GM23338 (cell line): ENCODE results near the gene PRKCH. TPM values are rescaled to one million over a fixed set of nuclear protein-coding genes. Genes with fewer than 3 reads are reported as not detected.

Experiments used
- ATAC-seq: fragments of 200-7000 bp; cut with Tn5 transposase; 3 replicates; pipeline ENCODE4 v1.9.1; 2020
- DNase-seq: peaks from one replicate; pipeline ENCODE4 v3.0.0-alpha.2; 2015; ENCODE audit warnings: low spot score
- H2AFZ ChIP-seq: fragments of 200-600 bp; sonication (generic); 2 replicates; pipeline ENCODE4 v1.8.0; 2016; ENCODE audit warnings: antibody characterized with exemption, mild to moderate bottlenecking, moderate library complexity
- H3F3A ChIP-seq: fragments of 200-600 bp; sonication (generic); replicated peaks from 2 replicates; pipeline ENCODE4 v1.8.0; 2017; ENCODE audit warnings: antibody characterized with exemption, mixed run types, low read depth
- H3K27ac ChIP-seq: fragments of 200-600 bp; sonication (generic); 2 replicates; pipeline ENCODE4 v1.6.1; 2016; ENCODE audit warnings: low read depth
- H3K27me3 ChIP-seq: fragments of 200-600 bp; sonication (generic); 2 replicates; pipeline ENCODE4 v1.8.0; 2016; ENCODE audit warnings: mild to moderate bottlenecking, mixed run types, moderate library complexity; ENCODE audit not compliant: insufficient read depth
- H3K36me3 ChIP-seq: fragments of 200-600 bp; sonication (generic); 2 replicates; pipeline ENCODE4 v1.8.0; 2016; ENCODE audit warnings: mild to moderate bottlenecking; ENCODE audit not compliant: insufficient read depth
- H3K4me1 ChIP-seq: fragments of 200-600 bp; sonication (generic); 2 replicates; pipeline ENCODE4 v1.8.0; 2016; ENCODE audit warnings: mild to moderate bottlenecking, moderate library complexity; ENCODE audit not compliant: insufficient read depth
- H3K4me2 ChIP-seq: fragments of 200-600 bp; sonication (generic); 2 replicates; pipeline ENCODE4 v1.7.1; 2017; ENCODE audit warnings: mixed run types
- H3K4me3 ChIP-seq: fragments of 200-600 bp; sonication (generic); 2 replicates; pipeline ENCODE4 v1.6.1; 2016; ENCODE audit warnings: mixed run types
- H3K79me2 ChIP-seq: fragments of 200-600 bp; sonication (generic); replicated peaks from 2 replicates; pipeline ENCODE4 v1.8.0; 2017; ENCODE audit warnings: mild to moderate bottlenecking; ENCODE audit not compliant: insufficient read depth
- H3K9me2 ChIP-seq: fragments of 200-600 bp; sonication (generic); 2 replicates; pipeline ENCODE4 v1.8.0; 2017; ENCODE audit not compliant: insufficient read depth
- H4K20me1 ChIP-seq: fragments of 200-600 bp; sonication (generic); replicated peaks from 2 replicates; pipeline ENCODE4 v1.8.0; 2017; ENCODE audit warnings: mild to moderate bottlenecking; ENCODE audit not compliant: insufficient read depth
- H3K27ac Mint-ChIP-seq: 2 replicates; pipeline ENCODE4 v1.8.0; 2020; ENCODE audit warnings: inconsistent platforms, mild to moderate bottlenecking, moderate library complexity, mixed read lengths
- H3K27me3 Mint-ChIP-seq: 3 replicates; pipeline ENCODE4 v1.8.0; 2022; ENCODE audit warnings: low read depth, mild to moderate bottlenecking, moderate library complexity, mixed read lengths, inconsistent platforms; ENCODE audit not compliant: insufficient read depth, poor library complexity
- H3K36me3 Mint-ChIP-seq: 3 replicates; pipeline ENCODE4 v1.8.0; 2021; ENCODE audit warnings: low read depth, mild to moderate bottlenecking, inconsistent platforms, moderate library complexity, mixed read lengths
- H3K4me1 Mint-ChIP-seq: 3 replicates; pipeline ENCODE4 v1.8.0; 2020; ENCODE audit warnings: mild to moderate bottlenecking, inconsistent platforms, mixed read lengths
- H3K4me3 Mint-ChIP-seq: 3 replicates; pipeline ENCODE4 v1.8.0; 2021; ENCODE audit warnings: moderate library complexity, mild to moderate bottlenecking, inconsistent platforms, mixed read lengths
- H3K9me3 Mint-ChIP-seq: 3 replicates; pipeline ENCODE4 v1.8.0; 2020; ENCODE audit warnings: moderate library complexity, mild to moderate bottlenecking, inconsistent platforms, mixed read lengths
- CREB1 ChIP-seq: fragments of 250-450 bp; sonication (Bioruptor Pico); IDR thresholded peaks from 2 replicates; pipeline ENCODE4 v1.5.0; 2020; ENCODE audit warnings: low read depth, mild to moderate bottlenecking, moderate library complexity
- EZH2 ChIP-seq: fragments of 200-600 bp; sonication (generic); IDR thresholded peaks from one replicate; pipeline ENCODE4 v1.8.0; 2017; ENCODE audit warnings: antibody characterized with exemption, mild to moderate bottlenecking, low read depth; ENCODE audit not compliant: unreplicated experiment
- EZH2phosphoT487 ChIP-seq: fragments of 200-600 bp; sonication (generic); IDR thresholded peaks from one replicate; pipeline ENCODE4 v1.8.1; 2018; ENCODE audit warnings: antibody characterized with exemption; ENCODE audit not compliant: unreplicated experiment
- POLR2AphosphoS5 ChIP-seq: IDR thresholded peaks from 2 replicates; pipeline ENCODE4 v1.6.1; 2016; ENCODE audit warnings: antibody characterized with exemption, low read depth
- STAT1 ChIP-seq: IDR thresholded peaks from one replicate; pipeline ENCODE4 v1.6.1; 2016; ENCODE audit warnings: antibody characterized with exemption; ENCODE audit not compliant: unreplicated experiment
- polyA plus RNA-seq: library from polyadenylated mRNA; unstranded; fragments of >200 nt; fragmentation: Nextera tagmentation; extraction: Ambion mirVana; gene quantifications from 2 replicates; pipeline ENCODE4 v1.2.1, GENCODE V29; 2016
- total RNA-seq: library from RNA; depleted of rRNA; stranded (reverse); fragments of >200 nt; shearing (Covaris generic); gene quantifications from 2 replicates; pipeline ENCODE4 v1.2.3, GENCODE V29; 2014
- TF ChIP-seq, protein P1 (sequence below): fragments of 250-450 bp; sonication (Bioruptor Pico); IDR thresholded peaks from 2 replicates; pipeline ENCODE4 v1.5.0; 2020; ENCODE audit warnings: mild to moderate bottlenecking, moderate library complexity

PRKCH gene
- total and polyA plus RNA-seq, 2 experiments from 2014 or later, result 5.4 to 10.1 TPM

DNA sequence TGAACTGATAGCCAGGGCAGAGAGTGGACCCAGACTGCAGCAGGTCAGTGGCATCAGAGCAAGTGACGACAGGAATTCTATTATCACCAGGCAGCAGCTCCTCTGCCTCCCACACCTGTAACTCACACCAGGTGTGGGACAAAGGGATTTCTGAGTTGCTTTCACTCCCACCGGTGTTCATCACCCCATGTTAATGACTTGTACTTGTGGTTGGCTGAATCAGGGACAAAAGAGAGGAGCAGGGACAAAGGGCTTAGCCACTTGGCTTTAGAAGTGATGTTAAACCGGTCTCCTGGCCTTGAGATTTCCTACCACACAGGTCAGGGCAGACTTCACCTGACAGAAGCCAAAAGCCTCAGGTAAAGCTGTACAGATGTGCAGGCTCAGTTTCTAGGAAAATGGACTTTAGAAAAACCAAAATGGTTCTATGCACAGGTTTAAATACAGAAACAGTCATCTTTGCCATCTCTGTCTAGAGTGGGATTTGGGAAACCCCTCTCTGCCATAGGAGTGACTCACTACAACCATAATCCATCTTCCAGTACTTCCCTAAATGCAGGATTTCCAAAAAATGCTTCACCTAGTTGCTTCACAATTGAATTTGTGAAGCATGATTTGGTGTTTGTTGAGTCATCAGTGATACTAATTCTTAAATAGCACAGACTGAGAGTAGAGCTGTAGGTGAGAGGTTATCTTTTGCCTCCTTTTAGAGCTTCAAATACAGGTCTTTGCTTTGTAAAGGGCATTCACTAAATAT, 158.5 kb downstream of the PRKCH start (continued):
- TF ChIP-seq POLR2AphosphoS5 (no peak), EZH2 (no peak), CREB1 (CRISPR knock-in tag) (no peak), EZH2phosphoT487 (no peak)
- TF ChIP-seq, protein P1, sequence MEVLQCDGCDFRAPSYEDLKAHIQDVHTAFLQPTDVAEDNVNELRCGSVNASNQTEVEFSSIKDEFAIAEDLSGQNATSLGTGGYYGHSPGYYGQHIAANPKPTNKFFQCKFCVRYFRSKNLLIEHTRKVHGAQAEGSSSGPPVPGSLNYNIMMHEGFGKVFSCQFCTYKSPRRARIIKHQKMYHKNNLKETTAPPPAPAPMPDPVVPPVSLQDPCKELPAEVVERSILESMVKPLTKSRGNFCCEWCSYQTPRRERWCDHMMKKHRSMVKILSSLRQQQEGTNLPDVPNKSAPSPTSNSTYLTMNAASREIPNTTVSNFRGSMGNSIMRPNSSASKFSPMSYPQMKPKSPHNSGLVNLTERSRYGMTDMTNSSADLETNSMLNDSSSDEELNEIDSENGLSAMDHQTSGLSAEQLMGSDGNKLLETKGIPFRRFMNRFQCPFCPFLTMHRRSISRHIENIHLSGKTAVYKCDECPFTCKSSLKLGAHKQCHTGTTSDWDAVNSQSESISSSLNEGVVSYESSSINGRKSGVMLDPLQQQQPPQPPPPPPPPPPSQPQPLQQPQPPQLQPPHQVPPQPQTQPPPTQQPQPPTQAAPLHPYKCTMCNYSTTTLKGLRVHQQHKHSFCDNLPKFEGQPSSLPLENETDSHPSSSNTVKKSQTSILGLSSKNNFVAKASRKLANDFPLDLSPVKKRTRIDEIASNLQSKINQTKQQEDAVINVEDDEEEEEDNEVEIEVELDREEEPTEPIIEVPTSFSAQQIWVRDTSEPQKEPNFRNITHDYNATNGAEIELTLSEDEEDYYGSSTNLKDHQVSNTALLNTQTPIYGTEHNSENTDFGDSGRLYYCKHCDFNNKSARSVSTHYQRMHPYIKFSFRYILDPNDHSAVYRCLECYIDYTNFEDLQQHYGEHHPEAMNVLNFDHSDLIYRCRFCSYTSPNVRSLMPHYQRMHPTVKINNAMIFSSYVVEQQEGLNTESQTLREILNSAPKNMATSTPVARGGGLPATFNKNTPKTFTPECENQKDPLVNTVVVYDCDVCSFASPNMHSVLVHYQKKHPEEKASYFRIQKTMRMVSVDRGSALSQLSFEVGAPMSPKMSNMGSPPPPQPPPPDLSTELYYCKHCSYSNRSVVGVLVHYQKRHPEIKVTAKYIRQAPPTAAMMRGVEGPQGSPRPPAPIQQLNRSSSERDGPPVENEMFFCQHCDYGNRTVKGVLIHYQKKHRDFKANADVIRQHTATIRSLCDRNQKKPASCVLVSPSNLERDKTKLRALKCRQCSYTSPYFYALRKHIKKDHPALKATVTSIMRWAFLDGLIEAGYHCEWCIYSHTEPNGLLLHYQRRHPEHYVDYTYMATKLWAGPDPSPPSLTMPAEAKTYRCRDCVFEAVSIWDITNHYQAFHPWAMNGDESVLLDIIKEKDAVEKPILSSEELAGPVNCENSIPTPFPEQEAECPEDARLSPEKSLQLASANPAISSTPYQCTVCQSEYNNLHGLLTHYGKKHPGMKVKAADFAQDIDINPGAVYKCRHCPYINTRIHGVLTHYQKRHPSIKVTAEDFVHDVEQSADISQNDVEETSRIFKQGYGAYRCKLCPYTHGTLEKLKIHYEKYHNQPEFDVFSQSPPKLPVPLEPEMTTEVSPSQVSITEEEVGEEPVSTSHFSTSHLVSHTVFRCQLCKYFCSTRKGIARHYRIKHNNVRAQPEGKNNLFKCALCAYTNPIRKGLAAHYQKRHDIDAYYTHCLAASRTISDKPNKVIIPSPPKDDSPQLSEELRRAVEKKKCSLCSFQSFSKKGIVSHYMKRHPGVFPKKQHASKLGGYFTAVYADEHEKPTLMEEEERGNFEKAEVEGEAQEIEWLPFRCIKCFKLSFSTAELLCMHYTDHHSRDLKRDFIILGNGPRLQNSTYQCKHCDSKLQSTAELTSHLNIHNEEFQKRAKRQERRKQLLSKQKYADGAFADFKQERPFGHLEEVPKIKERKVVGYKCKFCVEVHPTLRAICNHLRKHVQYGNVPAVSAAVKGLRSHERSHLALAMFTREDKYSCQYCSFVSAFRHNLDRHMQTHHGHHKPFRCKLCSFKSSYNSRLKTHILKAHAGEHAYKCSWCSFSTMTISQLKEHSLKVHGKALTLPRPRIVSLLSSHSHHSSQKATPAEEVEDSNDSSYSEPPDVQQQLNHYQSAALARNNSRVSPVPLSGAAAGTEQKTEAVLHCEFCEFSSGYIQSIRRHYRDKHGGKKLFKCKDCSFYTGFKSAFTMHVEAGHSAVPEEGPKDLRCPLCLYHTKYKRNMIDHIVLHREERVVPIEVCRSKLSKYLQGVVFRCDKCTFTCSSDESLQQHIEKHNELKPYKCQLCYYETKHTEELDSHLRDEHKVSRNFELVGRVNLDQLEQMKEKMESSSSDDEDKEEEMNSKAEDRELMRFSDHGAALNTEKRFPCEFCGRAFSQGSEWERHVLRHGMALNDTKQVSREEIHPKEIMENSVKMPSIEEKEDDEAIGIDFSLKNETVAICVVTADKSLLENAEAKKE, result no peak

DNA sequence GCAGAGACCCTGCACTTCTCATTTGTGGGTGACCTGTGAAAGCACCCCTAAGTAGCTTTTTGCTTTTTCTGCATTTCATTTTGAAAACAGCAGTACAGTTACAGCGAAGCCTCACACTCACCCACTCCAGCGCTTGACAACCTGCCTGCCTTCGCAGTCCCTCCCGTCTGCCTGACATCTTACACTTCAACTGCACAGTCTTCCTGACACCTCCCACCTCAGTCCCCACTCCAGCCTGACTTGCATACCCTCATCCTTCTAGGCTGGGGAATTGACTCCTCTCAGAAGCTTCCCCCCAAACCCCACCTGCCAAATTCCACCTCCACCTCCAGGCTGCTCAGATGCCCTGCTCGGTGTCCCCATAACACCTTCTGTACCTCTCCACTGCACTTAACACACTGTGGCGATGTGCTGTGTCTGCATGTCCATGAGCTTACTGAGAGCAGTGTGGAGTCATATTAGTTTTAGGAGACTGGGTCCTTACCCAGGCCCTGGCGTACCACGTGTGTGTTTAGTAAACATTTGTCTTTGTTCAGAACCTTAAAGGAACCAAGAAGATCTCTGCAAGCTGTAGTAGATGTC, 159.4 kb downstream of the PRKCH start:
- H3K36me3 Mint-ChIP-seq, result no peaks in the 10 kb centered on the region
- H3F3A ChIP-seq, result no peaks in the 10 kb centered on the region
- H3K79me2 ChIP-seq, result no peaks in the 10 kb centered on the region
- H3K36me3 ChIP-seq, result no peaks in the 10 kb centered on the region
- DNase-seq, result no peak
- ATAC-seq, result no peak
- no peak for TF ChIP-seq CREB1 (CRISPR knock-in tag)
- TF ChIP-seq STAT1, result no peak
- H3K27me3 Mint-ChIP-seq, result no peaks in the 10 kb centered on the region
- no peak overlapping the region for H2AFZ ChIP-seq
- no peak overlapping the region for H3K4me2 ChIP-seq
- H3K4me1 ChIP-seq, result no peaks in the 10 kb centered on the region
- H3K4me3 Mint-ChIP-seq, result no peak overlapping the region
- no peak overlapping the region for H3K27ac ChIP-seq
- H3K27ac Mint-ChIP-seq, result no peak overlapping the region
- H4K20me1 ChIP-seq, result no peaks in the 10 kb centered on the region
- H3K27me3 ChIP-seq, result no peaks in the 10 kb centered on the region
- peaks cover 20% of the 10 kb centered on the region for H3K4me1 Mint-ChIP-seq
- no peak overlapping the region for H3K4me3 ChIP-seq
- H3K9me3 Mint-ChIP-seq, result no peaks in the 10 kb centered on the region
- H3K9me2 ChIP-seq, result no peaks in the 10 kb centered on the region
